HG02610 (cell line): ENCODE results near the gene OSBPL8.

Source experiments
- ATAC-seq: cut with Tn5 transposase; IDR thresholded peaks from one replicate; pipeline ENCODE4 v1.9.1; 2021; ENCODE audit warnings: mild to moderate bottlenecking, moderate library complexity; ENCODE audit not compliant: unreplicated experiment

The OSBPL8 gene

GRCh38 chr12:76559400-76560085 is at the start of gene OSBPL8:
OSBPL8 (minus strand) TSS chr12:76559771; CDS start chr12:76487551, 72,220 bp downstream.
- ATAC-seq: peak; percentile 77

GRCh38 chr12:76608070-76608469 is 48.5 kb upstream of the OSBPL8 start:
- no peak for ATAC-seq

GRCh38 chr12:76595056-76595455 is 35.5 kb upstream of the OSBPL8 start:
- ATAC-seq: no peak

- no peak for ATAC-seq
These were observed 31.9 kb upstream of the OSBPL8 start for GRCh38 chr12:76591476-76591875.

- no peak for ATAC-seq
These were observed 30.6 kb upstream of the OSBPL8 start for GRCh38 chr12:76590131-76590530.

- ATAC-seq: peak; percentile 48
These were observed 29.5 kb upstream of the OSBPL8 start for GRCh38 chr12:76588881-76589565.

- ATAC-seq: no peak
These were observed 28.0 kb upstream of the OSBPL8 start for GRCh38 chr12:76587428-76588178.

GRCh38 chr12:76586764-76587395 is 27.3 kb upstream of the OSBPL8 start:
- ATAC-seq: peak; percentile 55

- no peak for ATAC-seq
These were observed 23.7 kb upstream of the OSBPL8 start for GRCh38 chr12:76583301-76583700.

- no peak for ATAC-seq
These were observed 14.3 kb upstream of the OSBPL8 start for GRCh38 chr12:76573840-76574373.

- ATAC-seq: no peak
These were observed 11.7 kb upstream of the OSBPL8 start for GRCh38 chr12:76571256-76571655.

GRCh38 chr12:76569685-76570604 is 10.4 kb upstream of the OSBPL8 start:
- peak; percentile 56 for ATAC-seq

- no peak for ATAC-seq
These were observed 9.4 kb upstream of the OSBPL8 start for GRCh38 chr12:76568888-76569551.

- no peak for ATAC-seq
These were observed 8.6 kb upstream of the OSBPL8 start for GRCh38 chr12:76568130-76568529.

- no peak for ATAC-seq
These were observed 3.5 kb upstream of the OSBPL8 start for GRCh38 chr12:76563061-76563460.

GRCh38 chr12:76562130-76562529 is 2.6 kb upstream of the OSBPL8 start:
- ATAC-seq: no peak

GRCh38 chr12:76560086-76560491 is 518 bp upstream of the OSBPL8 start:
- ATAC-seq: peak; percentile 36

GRCh38 chr12:76558684-76559399 is 729 bp downstream of the OSBPL8 start:
- peak; percentile 65 for ATAC-seq

GRCh38 chr12:76556368-76556767 is 3.2 kb downstream of the OSBPL8 start:
- ATAC-seq: no peak
